Liver (tissue), 3 donors: ENCODE measurements around the gene SLC16A9.

Experiments
- FOXA1 ChIP-seq: IDR thresholded peaks from 2 replicates; pipeline ENCODE4 v1.6.1; 2016; ENCODE audit warnings: antibody characterized with exemption
- NR2F2 ChIP-seq: IDR thresholded peaks from 2 replicates; pipeline ENCODE4 v1.6.1; 2016; ENCODE audit warnings: antibody characterized with exemption
- RAD21 ChIP-seq, 2 donors: IDR thresholded peaks; 2 replicates each; pipeline ENCODE4 v1.6.1; 2016; ENCODE audit warnings: antibody characterized with exemption in 2 of 2, mild to moderate bottlenecking in 2 of 2
- RXRA ChIP-seq, 2 donors: IDR thresholded peaks; 2 replicates each; pipeline ENCODE4 v1.6.1; 2017 to 2018; ENCODE audit warnings: antibody characterized with exemption in 2 of 2, mild to moderate bottlenecking in 1 of 2
- YY1 ChIP-seq: IDR thresholded peaks from 2 replicates; pipeline ENCODE4 v1.6.1; 2016; ENCODE audit warnings: antibody characterized with exemption, mild to moderate bottlenecking
- TF ChIP-seq, protein P1 (sequence below): fragments of 150-350 bp; IDR thresholded peaks from 2 replicates; pipeline ENCODE4 v1.5.1; 2017; ENCODE audit warnings: improper control_type of control experiment, low read depth, low read length; ENCODE audit not compliant: missing input control
- TF ChIP-seq, protein P2 (sequence below): IDR thresholded peaks from 2 replicates; pipeline ENCODE4 v1.6.1; 2016; ENCODE audit warnings: antibody characterized with exemption, mild to moderate bottlenecking
- donor health status: healthy.
- donor health status: healthy.

DNA sequence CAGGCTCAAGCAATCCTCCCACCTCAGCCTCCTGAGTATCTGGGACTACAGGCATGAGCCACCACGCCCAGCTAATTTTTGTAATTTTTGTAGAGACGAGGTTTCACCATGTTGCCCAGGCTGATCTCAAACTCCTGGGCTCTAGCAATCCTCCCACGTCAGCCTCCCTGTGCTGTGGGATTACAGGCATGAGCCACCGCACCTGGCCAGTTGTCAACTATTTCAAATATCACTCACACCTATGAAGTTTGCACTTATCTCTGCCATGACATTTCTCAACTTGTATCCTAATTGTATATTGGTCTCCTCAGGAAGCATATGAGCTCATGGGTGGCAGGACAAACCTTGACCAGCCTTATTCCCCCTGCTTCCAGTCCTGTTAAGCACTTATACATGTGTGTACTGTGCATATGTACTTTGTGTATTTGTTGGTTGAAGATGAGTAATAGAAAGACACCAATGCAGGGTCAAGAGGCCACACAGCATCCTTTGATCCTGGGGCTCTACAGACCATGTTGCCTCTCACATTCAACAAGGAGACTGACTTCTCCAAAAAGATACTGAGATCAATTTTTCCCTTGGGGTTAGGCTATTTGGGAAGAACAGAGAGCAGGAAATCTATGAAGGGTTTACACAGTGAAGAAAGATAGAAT lies 82.2 kb downstream of the SLC16A9 start:
- TF ChIP-seq, protein P1, sequence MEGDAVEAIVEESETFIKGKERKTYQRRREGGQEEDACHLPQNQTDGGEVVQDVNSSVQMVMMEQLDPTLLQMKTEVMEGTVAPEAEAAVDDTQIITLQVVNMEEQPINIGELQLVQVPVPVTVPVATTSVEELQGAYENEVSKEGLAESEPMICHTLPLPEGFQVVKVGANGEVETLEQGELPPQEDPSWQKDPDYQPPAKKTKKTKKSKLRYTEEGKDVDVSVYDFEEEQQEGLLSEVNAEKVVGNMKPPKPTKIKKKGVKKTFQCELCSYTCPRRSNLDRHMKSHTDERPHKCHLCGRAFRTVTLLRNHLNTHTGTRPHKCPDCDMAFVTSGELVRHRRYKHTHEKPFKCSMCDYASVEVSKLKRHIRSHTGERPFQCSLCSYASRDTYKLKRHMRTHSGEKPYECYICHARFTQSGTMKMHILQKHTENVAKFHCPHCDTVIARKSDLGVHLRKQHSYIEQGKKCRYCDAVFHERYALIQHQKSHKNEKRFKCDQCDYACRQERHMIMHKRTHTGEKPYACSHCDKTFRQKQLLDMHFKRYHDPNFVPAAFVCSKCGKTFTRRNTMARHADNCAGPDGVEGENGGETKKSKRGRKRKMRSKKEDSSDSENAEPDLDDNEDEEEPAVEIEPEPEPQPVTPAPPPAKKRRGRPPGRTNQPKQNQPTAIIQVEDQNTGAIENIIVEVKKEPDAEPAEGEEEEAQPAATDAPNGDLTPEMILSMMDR, result no peak
- TF ChIP-seq YY1 (no peak), NR2F2 (no peak), RAD21 (IDR thresholded peaks at IDR 0.05) (no peak), RXRA (IDR thresholded peaks at IDR 0.05) (no peak), FOXA1 (no peak)
- TF ChIP-seq, protein P2, sequence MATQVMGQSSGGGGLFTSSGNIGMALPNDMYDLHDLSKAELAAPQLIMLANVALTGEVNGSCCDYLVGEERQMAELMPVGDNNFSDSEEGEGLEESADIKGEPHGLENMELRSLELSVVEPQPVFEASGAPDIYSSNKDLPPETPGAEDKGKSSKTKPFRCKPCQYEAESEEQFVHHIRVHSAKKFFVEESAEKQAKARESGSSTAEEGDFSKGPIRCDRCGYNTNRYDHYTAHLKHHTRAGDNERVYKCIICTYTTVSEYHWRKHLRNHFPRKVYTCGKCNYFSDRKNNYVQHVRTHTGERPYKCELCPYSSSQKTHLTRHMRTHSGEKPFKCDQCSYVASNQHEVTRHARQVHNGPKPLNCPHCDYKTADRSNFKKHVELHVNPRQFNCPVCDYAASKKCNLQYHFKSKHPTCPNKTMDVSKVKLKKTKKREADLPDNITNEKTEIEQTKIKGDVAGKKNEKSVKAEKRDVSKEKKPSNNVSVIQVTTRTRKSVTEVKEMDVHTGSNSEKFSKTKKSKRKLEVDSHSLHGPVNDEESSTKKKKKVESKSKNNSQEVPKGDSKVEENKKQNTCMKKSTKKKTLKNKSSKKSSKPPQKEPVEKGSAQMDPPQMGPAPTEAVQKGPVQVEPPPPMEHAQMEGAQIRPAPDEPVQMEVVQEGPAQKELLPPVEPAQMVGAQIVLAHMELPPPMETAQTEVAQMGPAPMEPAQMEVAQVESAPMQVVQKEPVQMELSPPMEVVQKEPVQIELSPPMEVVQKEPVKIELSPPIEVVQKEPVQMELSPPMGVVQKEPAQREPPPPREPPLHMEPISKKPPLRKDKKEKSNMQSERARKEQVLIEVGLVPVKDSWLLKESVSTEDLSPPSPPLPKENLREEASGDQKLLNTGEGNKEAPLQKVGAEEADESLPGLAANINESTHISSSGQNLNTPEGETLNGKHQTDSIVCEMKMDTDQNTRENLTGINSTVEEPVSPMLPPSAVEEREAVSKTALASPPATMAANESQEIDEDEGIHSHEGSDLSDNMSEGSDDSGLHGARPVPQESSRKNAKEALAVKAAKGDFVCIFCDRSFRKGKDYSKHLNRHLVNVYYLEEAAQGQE, result no peak
